Measurements from ENCODE around the gene PDLIM3.

Gene PDLIM3

GRCh38 chr4:185534866-185535611 is at the start of gene PDLIM3:
PDLIM3 (minus strand) TSS chr4:185535507; CDS start chr4:185535434, 73 bp downstream.
- TF ChIP-seq CTCF (IDR thresholded peaks at IDR 0.05; ENCODE audit: control insufficient read depth, insufficient read depth, low read depth, low read length, missing control alignments) = no peak
- no peak for DNase-seq (ENCODE audit: low read depth)
- peak within 1 kb of the TSS; percentile 70 for H3K4me3 ChIP-seq (ENCODE audit: control insufficient read depth, low read depth, low read length)

- no peak for TF ChIP-seq CTCF (IDR thresholded peaks at IDR 0.05; ENCODE audit: control insufficient read depth, insufficient read depth, low read depth, low read length, missing control alignments)
- no peak overlapping the region for H3K4me3 ChIP-seq (ENCODE audit: control insufficient read depth, low read depth, low read length)
- no peak for DNase-seq (ENCODE audit: low read depth)
These were observed 48.5 kb upstream of the PDLIM3 start for GRCh38 chr4:185583813-185584212.

GRCh38 chr4:185582651-185583400 is 47.5 kb upstream of the PDLIM3 start:
- H3K4me3 ChIP-seq (ENCODE audit: control insufficient read depth, low read depth, low read length) = no peak overlapping the region
- no peak for DNase-seq (ENCODE audit: low read depth)
- no peak for TF ChIP-seq CTCF (IDR thresholded peaks at IDR 0.05; ENCODE audit: control insufficient read depth, insufficient read depth, low read depth, low read length, missing control alignments)

GRCh38 chr4:185580699-185581098 is 45.4 kb upstream of the PDLIM3 start:
- H3K4me3 ChIP-seq (ENCODE audit: control insufficient read depth, low read depth, low read length) = no peak overlapping the region
- no peak for TF ChIP-seq CTCF (IDR thresholded peaks at IDR 0.05; ENCODE audit: control insufficient read depth, insufficient read depth, low read depth, low read length, missing control alignments)
- no peak for DNase-seq (ENCODE audit: low read depth)

- no peak overlapping the region for H3K4me3 ChIP-seq (ENCODE audit: control insufficient read depth, low read depth, low read length)
- no peak for TF ChIP-seq CTCF (IDR thresholded peaks at IDR 0.05; ENCODE audit: control insufficient read depth, insufficient read depth, low read depth, low read length, missing control alignments)
- no peak for DNase-seq (ENCODE audit: low read depth)
These were observed 43.0 kb upstream of the PDLIM3 start for GRCh38 chr4:185578284-185578683.

- no peak for TF ChIP-seq CTCF (IDR thresholded peaks at IDR 0.05; ENCODE audit: control insufficient read depth, insufficient read depth, low read depth, low read length, missing control alignments)
- no peak for DNase-seq (ENCODE audit: low read depth)
- no peak overlapping the region for H3K4me3 ChIP-seq (ENCODE audit: control insufficient read depth, low read depth, low read length)
These were observed 41.9 kb upstream of the PDLIM3 start for GRCh38 chr4:185576962-185577950.

Data from AG09309 (cell line).